OCI-LY3 (cell line): ENCODE data around the gene GSG1L.

ENCODE experiments used
- EZH2phosphoT487 ChIP-seq: fragments of 200-600 bp; shearing (Covaris generic); IDR thresholded peaks from 2 replicates; pipeline ENCODE4 v1.6.1; 2018; ENCODE audit warnings: antibody characterized with exemption, mixed run types, low read depth
- TF ChIP-seq, protein P1 (sequence below): fragments of 200-600, 300-600 bp; sonication (generic); IDR thresholded peaks from 2 replicates; pipeline ENCODE4 v1.5.1; 2014; ENCODE audit warnings: antibody characterized with exemption, low read length, low read depth

DNA sequence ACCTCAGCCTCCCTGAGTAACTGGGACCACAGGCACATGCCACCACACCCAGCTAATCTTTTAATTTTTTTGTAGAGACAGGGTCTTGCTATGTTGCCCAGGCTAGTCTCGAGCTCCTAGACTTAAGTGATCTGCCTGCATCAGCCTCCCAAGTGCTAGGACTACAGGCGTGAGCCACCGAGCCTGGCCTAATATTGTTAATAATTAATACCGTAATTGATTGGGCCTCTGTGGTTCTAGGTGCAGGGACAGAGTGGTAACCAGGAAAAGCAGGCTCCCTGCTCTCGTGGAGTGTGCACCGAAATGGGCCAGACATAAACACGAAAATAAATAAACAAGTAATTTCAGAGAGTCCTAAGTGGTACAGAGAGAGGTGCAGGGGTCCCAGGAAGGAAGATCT lies 241.0 kb downstream of the GSG1L start:
- TF ChIP-seq, protein P1, sequence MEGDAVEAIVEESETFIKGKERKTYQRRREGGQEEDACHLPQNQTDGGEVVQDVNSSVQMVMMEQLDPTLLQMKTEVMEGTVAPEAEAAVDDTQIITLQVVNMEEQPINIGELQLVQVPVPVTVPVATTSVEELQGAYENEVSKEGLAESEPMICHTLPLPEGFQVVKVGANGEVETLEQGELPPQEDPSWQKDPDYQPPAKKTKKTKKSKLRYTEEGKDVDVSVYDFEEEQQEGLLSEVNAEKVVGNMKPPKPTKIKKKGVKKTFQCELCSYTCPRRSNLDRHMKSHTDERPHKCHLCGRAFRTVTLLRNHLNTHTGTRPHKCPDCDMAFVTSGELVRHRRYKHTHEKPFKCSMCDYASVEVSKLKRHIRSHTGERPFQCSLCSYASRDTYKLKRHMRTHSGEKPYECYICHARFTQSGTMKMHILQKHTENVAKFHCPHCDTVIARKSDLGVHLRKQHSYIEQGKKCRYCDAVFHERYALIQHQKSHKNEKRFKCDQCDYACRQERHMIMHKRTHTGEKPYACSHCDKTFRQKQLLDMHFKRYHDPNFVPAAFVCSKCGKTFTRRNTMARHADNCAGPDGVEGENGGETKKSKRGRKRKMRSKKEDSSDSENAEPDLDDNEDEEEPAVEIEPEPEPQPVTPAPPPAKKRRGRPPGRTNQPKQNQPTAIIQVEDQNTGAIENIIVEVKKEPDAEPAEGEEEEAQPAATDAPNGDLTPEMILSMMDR: no peak
- TF ChIP-seq EZH2phosphoT487: no peak
